Loucy (cell line): ENCODE data around the gene RFT1.
"Not testable (repeated sequence)": the region's sequence is repeated elsewhere in the genome, so short reads cannot be mapped to it uniquely, and the experiment has no call there.

Experiments used
- H2AFZ ChIP-seq: fragments of 200-600 bp; sonication (generic); 2 replicates; pipeline ENCODE4 v1.6.0; 2016; ENCODE audit warnings: antibody characterized with exemption, mild to moderate bottlenecking, low read length, moderate library complexity
- H3F3A ChIP-seq: fragments of 200-600 bp; 2 replicates; pipeline ENCODE4 v1.6.0; 2016; ENCODE audit warnings: antibody characterized with exemption, low read depth, mild to moderate bottlenecking
- H3K27me3 ChIP-seq: fragments of 200-600 bp; sonication (generic); 2 replicates; pipeline ENCODE4 v1.6.1; 2014; ENCODE audit warnings: low read length, mild to moderate bottlenecking; ENCODE audit not compliant: insufficient read depth, poor library complexity, severe bottlenecking
- H3K36me3 ChIP-seq: fragments of 200-600 bp; sonication (generic); 2 replicates; pipeline ENCODE4 v1.6.1; 2016; ENCODE audit warnings: low read length; ENCODE audit not compliant: insufficient read depth
- H3K4me1 ChIP-seq: fragments of 200-600 bp; sonication (generic); 2 replicates; pipeline ENCODE4 v1.5.1; 2014; ENCODE audit warnings: low read length, mild to moderate bottlenecking; ENCODE audit not compliant: insufficient read depth, poor library complexity, severe bottlenecking
- H3K4me2 ChIP-seq: fragments of 200-600 bp; sonication (generic); 2 replicates; pipeline ENCODE4 v1.6.0; 2014; ENCODE audit warnings: antibody characterized with exemption, low read length, low read depth, mild to moderate bottlenecking; ENCODE audit not compliant: poor library complexity, severe bottlenecking
- H3K4me3 ChIP-seq: fragments of 200-600 bp; sonication (generic); 2 replicates; pipeline ENCODE4 v1.5.1; 2014; ENCODE audit warnings: low read length, mild to moderate bottlenecking, mixed read lengths; ENCODE audit not compliant: poor library complexity, severe bottlenecking
- H3K79me2 ChIP-seq: fragments of 200-600 bp; sonication (generic); 2 replicates; pipeline ENCODE4 v1.6.1; 2014; ENCODE audit warnings: low read length; ENCODE audit not compliant: insufficient read depth
- H3K9ac ChIP-seq: fragments of 200-600 bp; sonication (generic); 2 replicates; pipeline ENCODE4 v1.6.0; 2014; ENCODE audit warnings: mild to moderate bottlenecking, low read depth, low read length, moderate library complexity; ENCODE audit not compliant: poor library complexity, severe bottlenecking
- H3K9me2 ChIP-seq: fragments of 200-600 bp; sonication (generic); replicated peaks from 2 replicates; pipeline ENCODE4 v1.6.1; 2016; ENCODE audit warnings: low read depth, low read length, mixed read lengths
- H3K9me3 ChIP-seq: fragments of 200-600 bp; sonication (generic); 2 replicates; pipeline ENCODE4 v1.6.1; 2014; ENCODE audit warnings: mild to moderate bottlenecking, antibody characterized with exemption, low read length, low read depth; ENCODE audit not compliant: insufficient read depth
- H4K20me1 ChIP-seq: fragments of 200-600 bp; sonication (generic); 2 replicates; pipeline ENCODE4 v1.6.0; 2014; ENCODE audit warnings: antibody characterized with exemption, low read length, mild to moderate bottlenecking; ENCODE audit not compliant: insufficient read depth, poor library complexity, severe bottlenecking
- CTCF ChIP-seq: fragments of 200-600 bp; sonication (generic); conservative IDR thresholded peaks from 2 replicates; pipeline ENCODE4 v1.5.1; 2014; ENCODE audit warnings: mild to moderate bottlenecking, antibody characterized with exemption, low read length
- EZH2phosphoT487 ChIP-seq: fragments of 200-600 bp; IDR thresholded peaks from 2 replicates; pipeline ENCODE4 v1.6.1; 2018; ENCODE audit warnings: antibody characterized with exemption, mild to moderate bottlenecking, moderate library complexity, borderline replicate concordance

The RFT1 gene

GRCh38 chr3:53062905-53063304 is 67.3 kb downstream of the RFT1 start:
- Histone ChIP-seq H3K4me2 (no peak overlapping the region), H3K4me1 (no peaks in the 10 kb centered on the region), H3K9me3 (no peaks in the 10 kb centered on the region), H3K36me3 (no peaks in the 10 kb centered on the region), H3K9ac (no peak overlapping the region), H3K27me3 (no peaks in the 10 kb centered on the region), H2AFZ (no peak overlapping the region), H4K20me1 (no peaks in the 10 kb centered on the region), H3K79me2 (no peaks in the 10 kb centered on the region), H3K9me2 (no peaks in the 10 kb centered on the region), H3K4me3 (no peak overlapping the region), H3F3A (no peaks in the 10 kb centered on the region)
- TF ChIP-seq CTCF (no peak), EZH2phosphoT487 (no peak)

- Histone ChIP-seq H3K36me3 (no peaks in the 10 kb centered on the region), H3K9ac (no peak overlapping the region), H3K4me1 (no peaks in the 10 kb centered on the region), H2AFZ (no peak overlapping the region), H3K4me3 (no peak overlapping the region), H3K9me2 (no peaks in the 10 kb centered on the region), H3K4me2 (no peak overlapping the region), H3F3A (no peaks in the 10 kb centered on the region), H3K27me3 (no peaks in the 10 kb centered on the region), H3K9me3 (no peaks in the 10 kb centered on the region), H3K79me2 (no peaks in the 10 kb centered on the region), H4K20me1 (no peaks in the 10 kb centered on the region)
- TF ChIP-seq CTCF (peak; percentile 53), EZH2phosphoT487 (no peak)
Observed at GRCh38 chr3:53056442-53056841, 73.8 kb downstream of the RFT1 start.

GRCh38 chr3:53054233-53054632 is 76.0 kb downstream of the RFT1 start:
- H3K79me2 ChIP-seq, H2AFZ ChIP-seq, H4K20me1 ChIP-seq, H3K27me3 ChIP-seq, H3K4me3 ChIP-seq, H3K9me2 ChIP-seq, H3K4me2 ChIP-seq, H3K36me3 ChIP-seq, H3F3A ChIP-seq, H3K9me3 ChIP-seq, H3K9ac ChIP-seq, H3K4me1 ChIP-seq: not testable (repeated sequence)

GRCh38 chr3:53051929-53052328 is 78.3 kb downstream of the RFT1 start:
- H2AFZ ChIP-seq = no peak overlapping the region
- H3K4me1 ChIP-seq = no peaks in the 10 kb centered on the region
- H3K27me3 ChIP-seq = no peaks in the 10 kb centered on the region
- no peaks in the 10 kb centered on the region for H4K20me1 ChIP-seq
- H3K9me2 ChIP-seq = no peaks in the 10 kb centered on the region
- H3K4me3 ChIP-seq = no peak overlapping the region
- H3K9ac ChIP-seq = no peak overlapping the region
- no peaks in the 10 kb centered on the region for H3K79me2 ChIP-seq
- peaks cover 9% of the 10 kb centered on the region for H3F3A ChIP-seq
- no peak overlapping the region for H3K4me2 ChIP-seq
- no peaks in the 10 kb centered on the region for H3K36me3 ChIP-seq
- TF ChIP-seq CTCF (no peak), EZH2phosphoT487 (no peak)
- H3K9me3 ChIP-seq = no peaks in the 10 kb centered on the region
